SK-N-SH (cell line): ENCODE data around the gene KY.

Experiments
- RAD21 ChIP-seq: IDR thresholded peaks from 2 replicates; pipeline ENCODE4 v1.6.1; 2012; ENCODE audit warnings: mild to moderate bottlenecking, low read length
- TF ChIP-seq, protein P1 (sequence below): fragments of 200-600 bp; sonication (generic); IDR thresholded peaks from 2 replicates; pipeline ENCODE4 v1.6.1; 2017; ENCODE audit warnings: antibody characterized with exemption, mild to moderate bottlenecking, moderate library complexity

DNA sequence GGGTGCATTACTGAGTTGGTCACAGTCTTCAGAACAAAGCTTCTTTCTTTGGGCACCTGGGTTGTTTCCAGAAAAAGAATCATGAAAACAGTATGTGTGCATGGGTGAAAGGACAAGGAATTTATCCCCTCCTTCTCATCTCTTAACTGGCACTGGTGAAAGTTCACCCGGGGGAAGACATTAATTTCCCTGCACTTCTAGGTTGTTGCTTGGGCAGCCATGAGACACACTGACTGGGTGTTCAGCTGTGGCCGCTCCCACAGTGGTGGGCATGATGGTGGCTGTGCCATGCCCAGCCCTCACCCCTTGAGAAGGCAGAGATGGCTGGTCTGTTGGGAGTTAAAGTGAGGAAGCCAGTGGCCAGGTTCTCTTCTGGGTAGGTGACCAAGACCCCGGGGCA, 16.6 kb upstream of the KY start:
- TF ChIP-seq RAD21, result no peak
- TF ChIP-seq, protein P1, sequence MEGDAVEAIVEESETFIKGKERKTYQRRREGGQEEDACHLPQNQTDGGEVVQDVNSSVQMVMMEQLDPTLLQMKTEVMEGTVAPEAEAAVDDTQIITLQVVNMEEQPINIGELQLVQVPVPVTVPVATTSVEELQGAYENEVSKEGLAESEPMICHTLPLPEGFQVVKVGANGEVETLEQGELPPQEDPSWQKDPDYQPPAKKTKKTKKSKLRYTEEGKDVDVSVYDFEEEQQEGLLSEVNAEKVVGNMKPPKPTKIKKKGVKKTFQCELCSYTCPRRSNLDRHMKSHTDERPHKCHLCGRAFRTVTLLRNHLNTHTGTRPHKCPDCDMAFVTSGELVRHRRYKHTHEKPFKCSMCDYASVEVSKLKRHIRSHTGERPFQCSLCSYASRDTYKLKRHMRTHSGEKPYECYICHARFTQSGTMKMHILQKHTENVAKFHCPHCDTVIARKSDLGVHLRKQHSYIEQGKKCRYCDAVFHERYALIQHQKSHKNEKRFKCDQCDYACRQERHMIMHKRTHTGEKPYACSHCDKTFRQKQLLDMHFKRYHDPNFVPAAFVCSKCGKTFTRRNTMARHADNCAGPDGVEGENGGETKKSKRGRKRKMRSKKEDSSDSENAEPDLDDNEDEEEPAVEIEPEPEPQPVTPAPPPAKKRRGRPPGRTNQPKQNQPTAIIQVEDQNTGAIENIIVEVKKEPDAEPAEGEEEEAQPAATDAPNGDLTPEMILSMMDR, result no peak
